Measurements from ENCODE around the gene FGF13.

Gene FGF13

GRCh38 chrX:138669693-138670092, 41.8 kb downstream of the FGF13 start:
- Histone ChIP-seq H3K18ac (ENCODE audit: low read depth in 1 of 2, low read length in 2 of 2) (no peak overlapping the region), H3K4ac (ENCODE audit: low read depth in 1 of 2, low read length in 2 of 2) (no peak overlapping the region), H3K79me1 (replicated peaks; ENCODE audit: low read length, poor library complexity, severe bottlenecking) (no peaks in the 10 kb centered on the region), H2BK15ac (ENCODE audit: low read depth, poor library complexity, severe bottlenecking) (no peak overlapping the region), H3K27me3 (ENCODE audit: control insufficient read depth in 1 of 2, insufficient read depth in 1 of 2, low read length in 2 of 2) (no peaks in the 10 kb centered on the region), H3K36me3 (ENCODE audit: control insufficient read depth in 1 of 2, insufficient read depth in 2 of 2, low read depth in 1 of 2, low read length in 2 of 2) (no peaks in the 10 kb centered on the region), H3K4me3 (ENCODE audit: insufficient read depth in 1 of 2, low read depth in 1 of 2, low read length in 2 of 2) (no peak overlapping the region), H3K9me3 (ENCODE audit: control insufficient read depth, low read length) (no peaks in the 10 kb centered on the region), H2BK12ac (ENCODE audit: low read length in 2 of 2) (no peak overlapping the region), H3K4me2 (ENCODE audit: low read length, poor library complexity, severe bottlenecking) (no peak overlapping the region), H2BK120ac (ENCODE audit: low read depth, low read length) (no peak overlapping the region), H4K8ac (ENCODE audit: low read length) (no peak overlapping the region), H2BK5ac (ENCODE audit: low read depth, low read length, poor library complexity, severe bottlenecking) (no peak overlapping the region), H3K4me1 (ENCODE audit: control insufficient read depth, insufficient read depth, low read depth, low read length) (no peaks in the 10 kb centered on the region), H3K9ac (ENCODE audit: low read length) (no peak overlapping the region), H4K91ac (ENCODE audit: low read length) (no peak overlapping the region), H2AK5ac (ENCODE audit: low read length, severe bottlenecking) (no peak overlapping the region), H3K23ac (ENCODE audit: low read length in 2 of 2) (no peak overlapping the region), H3K27ac (ENCODE audit: low read length, poor library complexity, severe bottlenecking) (no peak overlapping the region), H2AFZ (ENCODE audit: low read depth, low read length) (no peak overlapping the region), H3K14ac (ENCODE audit: low read length in 2 of 2) (no peak overlapping the region)
- DNase-seq: no peak
- no CpG with 5 or more reads among the region's 2 CpGs for WGBS

DNA sequence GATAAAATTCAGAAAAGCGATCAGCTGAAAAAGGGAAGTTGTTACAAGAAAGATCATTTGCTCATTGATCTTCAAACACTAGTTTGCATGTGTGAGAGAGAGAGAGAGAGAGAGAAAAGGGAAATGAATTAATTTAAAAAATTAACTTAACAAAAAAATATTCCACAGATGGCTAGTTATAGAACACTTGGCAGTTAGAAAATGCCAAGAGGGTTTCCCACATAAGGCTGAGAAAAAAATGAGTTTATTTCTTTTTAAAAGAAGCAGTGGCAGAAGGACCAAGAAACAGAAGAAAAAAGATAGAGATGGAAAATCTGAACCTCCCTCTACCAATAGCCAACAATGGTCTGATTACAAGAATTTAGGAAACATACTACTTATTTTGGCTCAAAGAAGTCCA, 47.1 kb downstream of the FGF13 start:
- Histone ChIP-seq H3K9me3 (ENCODE audit: control insufficient read depth, low read length) (no peaks in the 10 kb centered on the region), H3K27me3 (ENCODE audit: control insufficient read depth in 1 of 2, insufficient read depth in 1 of 2, low read length in 2 of 2) (no peaks in the 10 kb centered on the region), H2BK15ac (ENCODE audit: low read depth, poor library complexity, severe bottlenecking) (no peak overlapping the region), H3K23ac (ENCODE audit: low read length in 2 of 2) (no peak overlapping the region), H3K36me3 (ENCODE audit: control insufficient read depth in 1 of 2, insufficient read depth in 2 of 2, low read depth in 1 of 2, low read length in 2 of 2) (no peaks in the 10 kb centered on the region), H4K91ac (ENCODE audit: low read length) (no peak overlapping the region), H3K27ac (ENCODE audit: low read length, poor library complexity, severe bottlenecking) (no peak overlapping the region), H3K14ac (ENCODE audit: low read length in 2 of 2) (no peak overlapping the region), H3K4me1 (ENCODE audit: control insufficient read depth, insufficient read depth, low read depth, low read length) (no peaks in the 10 kb centered on the region), H3K4ac (ENCODE audit: low read depth in 1 of 2, low read length in 2 of 2) (no peak overlapping the region), H3K9ac (ENCODE audit: low read length) (no peak overlapping the region), H2BK12ac (ENCODE audit: low read length in 2 of 2) (no peak overlapping the region), H2AK5ac (ENCODE audit: low read length, severe bottlenecking) (no peak overlapping the region), H2BK120ac (ENCODE audit: low read depth, low read length) (no peak overlapping the region), H3K4me2 (ENCODE audit: low read length, poor library complexity, severe bottlenecking) (no peak overlapping the region), H2BK5ac (ENCODE audit: low read depth, low read length, poor library complexity, severe bottlenecking) (no peak overlapping the region), H4K8ac (ENCODE audit: low read length) (no peak overlapping the region), H3K4me3 (ENCODE audit: insufficient read depth in 1 of 2, low read depth in 1 of 2, low read length in 2 of 2) (no peak overlapping the region), H3K79me1 (replicated peaks; ENCODE audit: low read length, poor library complexity, severe bottlenecking) (no peaks in the 10 kb centered on the region), H2AFZ (ENCODE audit: low read depth, low read length) (no peak overlapping the region), H3K18ac (ENCODE audit: low read depth in 1 of 2, low read length in 2 of 2) (no peak overlapping the region)
- DNase-seq: no peak
- WGBS: no CpG with 5 or more reads among the region's 1 CpG

- Histone ChIP-seq H3K9me3 (ENCODE audit: control insufficient read depth, low read length) (no peaks in the 10 kb centered on the region), H3K4me3 (ENCODE audit: insufficient read depth in 1 of 2, low read depth in 1 of 2, low read length in 2 of 2) (no peak overlapping the region), H3K36me3 (ENCODE audit: control insufficient read depth in 1 of 2, insufficient read depth in 2 of 2, low read depth in 1 of 2, low read length in 2 of 2) (no peaks in the 10 kb centered on the region), H3K4me1 (ENCODE audit: control insufficient read depth, insufficient read depth, low read depth, low read length) (no peaks in the 10 kb centered on the region), H3K9ac (ENCODE audit: low read length) (no peak overlapping the region), H3K79me1 (replicated peaks; ENCODE audit: low read length, poor library complexity, severe bottlenecking) (no peaks in the 10 kb centered on the region), H4K91ac (ENCODE audit: low read length) (no peak overlapping the region), H3K23ac (ENCODE audit: low read length in 2 of 2) (no peak overlapping the region), H4K8ac (ENCODE audit: low read length) (no peak overlapping the region), H2BK120ac (ENCODE audit: low read depth, low read length) (no peak overlapping the region), H3K14ac (ENCODE audit: low read length in 2 of 2) (no peak overlapping the region), H2BK12ac (ENCODE audit: low read length in 2 of 2) (no peak overlapping the region), H2AFZ (ENCODE audit: low read depth, low read length) (no peak overlapping the region), H2AK5ac (ENCODE audit: low read length, severe bottlenecking) (no peak overlapping the region), H3K27ac (ENCODE audit: low read length, poor library complexity, severe bottlenecking) (no peak overlapping the region), H2BK5ac (ENCODE audit: low read depth, low read length, poor library complexity, severe bottlenecking) (no peak overlapping the region), H3K4ac (ENCODE audit: low read depth in 1 of 2, low read length in 2 of 2) (no peak overlapping the region), H3K18ac (ENCODE audit: low read depth in 1 of 2, low read length in 2 of 2) (no peak overlapping the region), H2BK15ac (ENCODE audit: low read depth, poor library complexity, severe bottlenecking) (no peak overlapping the region), H3K4me2 (ENCODE audit: low read length, poor library complexity, severe bottlenecking) (no peak overlapping the region), H3K27me3 (ENCODE audit: control insufficient read depth in 1 of 2, insufficient read depth in 1 of 2, low read length in 2 of 2) (no peaks in the 10 kb centered on the region)
- no peak for DNase-seq
- WGBS: 100% methylated on average over 1 of the region's 3 CpGs
These were observed 47.5 kb downstream of the FGF13 start for GRCh38 chrX:138664016-138664415.

DNA sequence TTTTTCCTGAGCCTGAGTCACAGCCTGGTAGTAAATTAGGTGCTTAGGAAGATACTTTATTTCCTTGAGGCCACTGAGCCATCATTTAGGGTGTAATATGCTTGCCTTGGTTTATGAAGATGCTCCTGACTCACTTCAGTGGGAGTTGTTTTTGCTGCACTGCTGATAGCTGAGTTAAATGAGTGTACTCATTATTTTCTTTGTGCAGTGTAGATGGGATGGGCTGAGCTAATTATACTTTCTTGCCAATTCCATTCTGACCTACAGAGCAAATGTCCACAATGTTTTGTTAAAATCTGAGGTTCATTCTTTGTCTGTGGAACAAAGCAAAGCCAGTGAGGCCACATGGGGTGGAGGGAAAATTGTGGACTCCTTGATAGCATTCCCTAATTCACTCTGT, 60.0 kb downstream of the FGF13 start:
- H3K27me3 ChIP-seq (ENCODE audit: control insufficient read depth in 1 of 2, insufficient read depth in 1 of 2, low read length in 2 of 2): no peaks in the 10 kb centered on the region

More for the DNA sequence above, 60.0 kb downstream of the FGF13 start:
- Histone ChIP-seq H3K27ac (ENCODE audit: low read length, poor library complexity, severe bottlenecking) (no peak overlapping the region), H2BK5ac (ENCODE audit: low read depth, low read length, poor library complexity, severe bottlenecking) (no peak overlapping the region), H3K18ac (ENCODE audit: low read depth in 1 of 2, low read length in 2 of 2) (no peak overlapping the region), H3K9me3 (ENCODE audit: control insufficient read depth, low read length) (no peaks in the 10 kb centered on the region), H2BK12ac (ENCODE audit: low read length in 2 of 2) (no peak overlapping the region), H3K23ac (ENCODE audit: low read length in 2 of 2) (no peak overlapping the region), H3K79me1 (replicated peaks; ENCODE audit: low read length, poor library complexity, severe bottlenecking) (no peaks in the 10 kb centered on the region), H3K36me3 (ENCODE audit: control insufficient read depth in 1 of 2, insufficient read depth in 2 of 2, low read depth in 1 of 2, low read length in 2 of 2) (no peaks in the 10 kb centered on the region), H3K4me3 (ENCODE audit: insufficient read depth in 1 of 2, low read depth in 1 of 2, low read length in 2 of 2) (no peak overlapping the region), H3K4me1 (ENCODE audit: control insufficient read depth, insufficient read depth, low read depth, low read length) (no peaks in the 10 kb centered on the region), H3K14ac (ENCODE audit: low read length in 2 of 2) (no peak overlapping the region), H3K4me2 (ENCODE audit: low read length, poor library complexity, severe bottlenecking) (no peak overlapping the region), H3K9ac (ENCODE audit: low read length) (no peak overlapping the region), H3K4ac (ENCODE audit: low read depth in 1 of 2, low read length in 2 of 2) (no peak overlapping the region), H2AFZ (ENCODE audit: low read depth, low read length) (no peak overlapping the region), H2BK120ac (ENCODE audit: low read depth, low read length) (no peak overlapping the region), H2AK5ac (ENCODE audit: low read length, severe bottlenecking) (no peak overlapping the region), H4K8ac (ENCODE audit: low read length) (no peak overlapping the region), H4K91ac (ENCODE audit: low read length) (no peak overlapping the region), H2BK15ac (ENCODE audit: low read depth, poor library complexity, severe bottlenecking) (no peak overlapping the region)
- no peak for DNase-seq
